ENCODE measurements around the gene POLR2C. TPM values are rescaled to one million over a fixed set of nuclear protein-coding genes. Genes with fewer than 3 reads are reported as not detected.

POLR2C gene
- 10 to 100 TPM; 82.4 to 89.4 (median 85.4) TPM for total RNA-seq

GRCh38 chr16:57462209-57462977, at the start of gene POLR2C:
Gene POLR2C (plus strand): TSS chr16:57462679. CDS start chr16:57462725, 46 bp downstream.
- DNase-seq (ENCODE audit: low spot score) = peak; percentile 71
- TF ChIP-seq, protein P1, sequence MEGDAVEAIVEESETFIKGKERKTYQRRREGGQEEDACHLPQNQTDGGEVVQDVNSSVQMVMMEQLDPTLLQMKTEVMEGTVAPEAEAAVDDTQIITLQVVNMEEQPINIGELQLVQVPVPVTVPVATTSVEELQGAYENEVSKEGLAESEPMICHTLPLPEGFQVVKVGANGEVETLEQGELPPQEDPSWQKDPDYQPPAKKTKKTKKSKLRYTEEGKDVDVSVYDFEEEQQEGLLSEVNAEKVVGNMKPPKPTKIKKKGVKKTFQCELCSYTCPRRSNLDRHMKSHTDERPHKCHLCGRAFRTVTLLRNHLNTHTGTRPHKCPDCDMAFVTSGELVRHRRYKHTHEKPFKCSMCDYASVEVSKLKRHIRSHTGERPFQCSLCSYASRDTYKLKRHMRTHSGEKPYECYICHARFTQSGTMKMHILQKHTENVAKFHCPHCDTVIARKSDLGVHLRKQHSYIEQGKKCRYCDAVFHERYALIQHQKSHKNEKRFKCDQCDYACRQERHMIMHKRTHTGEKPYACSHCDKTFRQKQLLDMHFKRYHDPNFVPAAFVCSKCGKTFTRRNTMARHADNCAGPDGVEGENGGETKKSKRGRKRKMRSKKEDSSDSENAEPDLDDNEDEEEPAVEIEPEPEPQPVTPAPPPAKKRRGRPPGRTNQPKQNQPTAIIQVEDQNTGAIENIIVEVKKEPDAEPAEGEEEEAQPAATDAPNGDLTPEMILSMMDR (IDR thresholded peaks at IDR 0.05) = peak in 2 of 3 donors; percentile 28 to 75
- ATAC-seq (ENCODE audit: low FRiP score) = peak; percentile 90

GRCh38 chr16:57413301-57413730, 49.2 kb upstream of the POLR2C start:
- DNase-seq (ENCODE audit: low spot score) (no peak), ATAC-seq (ENCODE audit: low FRiP score) (no peak)
- TF ChIP-seq, protein P1 (IDR thresholded peaks at IDR 0.05) = no peak

DNA sequence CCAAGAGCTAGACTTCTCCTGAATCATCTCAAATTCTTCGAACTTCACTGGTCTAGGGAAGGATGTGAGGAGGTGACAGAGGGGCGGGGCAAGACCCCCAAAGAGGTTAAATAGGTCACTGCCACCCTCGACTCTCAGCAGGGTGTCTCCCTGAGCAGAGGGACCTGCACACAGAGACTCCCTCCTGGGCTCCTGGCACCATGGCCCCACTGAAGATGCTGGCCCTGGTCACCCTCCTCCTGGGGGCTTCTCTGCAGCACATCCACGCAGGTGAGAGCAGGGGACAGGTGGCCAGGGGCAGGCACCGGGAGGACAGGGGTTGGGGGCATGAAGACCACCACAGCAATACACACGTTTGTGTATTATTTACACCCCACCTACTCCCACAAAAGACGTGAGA, 48.7 kb upstream of the POLR2C start:
- TF ChIP-seq, protein P1 (IDR thresholded peaks at IDR 0.05) = no peak
- DNase-seq (ENCODE audit: low spot score) (no peak), ATAC-seq (ENCODE audit: low FRiP score) (no peak)

GRCh38 chr16:57416084-57416483, 46.4 kb upstream of the POLR2C start:
- TF ChIP-seq, protein P1 (IDR thresholded peaks at IDR 0.05) = no peak
- DNase-seq (ENCODE audit: low spot score) = no peak
- ATAC-seq (ENCODE audit: low FRiP score) = no peak

DNA sequence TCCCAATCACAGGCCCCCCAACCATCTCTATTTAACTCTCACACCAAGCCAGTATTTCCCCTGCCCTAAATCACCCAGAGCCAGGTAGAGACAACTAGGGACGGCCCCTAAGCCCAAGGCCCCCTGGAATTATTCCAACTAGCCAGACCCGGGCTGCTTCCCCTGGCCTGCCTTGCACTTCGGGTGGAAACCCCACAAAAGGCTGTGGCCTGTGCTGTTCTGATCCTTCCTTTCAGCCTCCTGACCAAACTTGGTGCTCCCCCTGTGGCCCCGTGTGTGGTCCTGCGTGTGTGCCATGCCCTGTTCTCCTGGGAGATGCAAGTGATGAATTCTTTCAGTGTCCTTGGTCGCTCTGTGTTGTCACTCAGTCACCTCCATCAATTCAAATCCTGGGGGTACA, 43.0 kb upstream of the POLR2C start:
- ATAC-seq (ENCODE audit: low FRiP score) = no peak
- TF ChIP-seq, protein P1 (IDR thresholded peaks at IDR 0.05) = no peak
- DNase-seq (ENCODE audit: low spot score) = no peak

GRCh38 chr16:57422026-57422944, 40.2 kb upstream of the POLR2C start:
- TF ChIP-seq, protein P1 (IDR thresholded peaks at IDR 0.05) = no peak
- DNase-seq (ENCODE audit: low spot score) (no peak), ATAC-seq (ENCODE audit: low FRiP score) (peak; percentile 67)
